Measurements from ENCODE around the gene TASOR2. TPM values are rescaled to one million over a fixed set of nuclear protein-coding genes. Genes with fewer than 3 reads are reported as not detected.

Gene TASOR2
- total RNA-seq, 6 experiments from 2014 or later = 59.9 to 72.2 (median 62.1) TPM

GRCh38 chr10:5656737-5657579, 27.7 kb upstream of the TASOR2 start:
- Mint-ChIP-seq H3K4me3 (no peak overlapping the region), H3K36me3 (ENCODE audit: low read depth) (no peaks in the 10 kb centered on the region), H3K27ac (no peak overlapping the region), H3K4me1 (ENCODE audit: low read depth) (peaks cover 16% of the 10 kb centered on the region), H3K9me3 (no peaks in the 10 kb centered on the region), H3K27me3 (ENCODE audit: insufficient read depth) (no peaks in the 10 kb centered on the region)
- TF ChIP-seq, protein P1, sequence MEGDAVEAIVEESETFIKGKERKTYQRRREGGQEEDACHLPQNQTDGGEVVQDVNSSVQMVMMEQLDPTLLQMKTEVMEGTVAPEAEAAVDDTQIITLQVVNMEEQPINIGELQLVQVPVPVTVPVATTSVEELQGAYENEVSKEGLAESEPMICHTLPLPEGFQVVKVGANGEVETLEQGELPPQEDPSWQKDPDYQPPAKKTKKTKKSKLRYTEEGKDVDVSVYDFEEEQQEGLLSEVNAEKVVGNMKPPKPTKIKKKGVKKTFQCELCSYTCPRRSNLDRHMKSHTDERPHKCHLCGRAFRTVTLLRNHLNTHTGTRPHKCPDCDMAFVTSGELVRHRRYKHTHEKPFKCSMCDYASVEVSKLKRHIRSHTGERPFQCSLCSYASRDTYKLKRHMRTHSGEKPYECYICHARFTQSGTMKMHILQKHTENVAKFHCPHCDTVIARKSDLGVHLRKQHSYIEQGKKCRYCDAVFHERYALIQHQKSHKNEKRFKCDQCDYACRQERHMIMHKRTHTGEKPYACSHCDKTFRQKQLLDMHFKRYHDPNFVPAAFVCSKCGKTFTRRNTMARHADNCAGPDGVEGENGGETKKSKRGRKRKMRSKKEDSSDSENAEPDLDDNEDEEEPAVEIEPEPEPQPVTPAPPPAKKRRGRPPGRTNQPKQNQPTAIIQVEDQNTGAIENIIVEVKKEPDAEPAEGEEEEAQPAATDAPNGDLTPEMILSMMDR (IDR thresholded peaks at IDR 0.05) = no peak
- no peak for DNase-seq

GRCh38 chr10:5658871-5659618, 25.6 kb upstream of the TASOR2 start:
- TF ChIP-seq, protein P1 (IDR thresholded peaks at IDR 0.05) = no peak
- Mint-ChIP-seq H3K27ac (no peak overlapping the region), H3K4me3 (no peak overlapping the region), H3K9me3 (no peaks in the 10 kb centered on the region), H3K4me1 (ENCODE audit: low read depth) (peaks cover 21% of the 10 kb centered on the region), H3K27me3 (ENCODE audit: insufficient read depth) (no peaks in the 10 kb centered on the region), H3K36me3 (ENCODE audit: low read depth) (no peaks in the 10 kb centered on the region)
- DNase-seq = no peak

GRCh38 chr10:5659702-5660528, 24.7 kb upstream of the TASOR2 start:
- Mint-ChIP-seq H3K27ac (peak overlapping the region; percentile 40; the same call in 1 of the 2 replicates), H3K9me3 (no peaks in the 10 kb centered on the region), H3K4me3 (no peak overlapping the region), H3K4me1 (ENCODE audit: low read depth) (peaks cover 27% of the 10 kb centered on the region), H3K27me3 (ENCODE audit: insufficient read depth) (no peaks in the 10 kb centered on the region), H3K36me3 (ENCODE audit: low read depth) (no peaks in the 10 kb centered on the region)
- TF ChIP-seq, protein P1 (IDR thresholded peaks at IDR 0.05) = no peak
- peak; percentile 54 for DNase-seq

DNA sequence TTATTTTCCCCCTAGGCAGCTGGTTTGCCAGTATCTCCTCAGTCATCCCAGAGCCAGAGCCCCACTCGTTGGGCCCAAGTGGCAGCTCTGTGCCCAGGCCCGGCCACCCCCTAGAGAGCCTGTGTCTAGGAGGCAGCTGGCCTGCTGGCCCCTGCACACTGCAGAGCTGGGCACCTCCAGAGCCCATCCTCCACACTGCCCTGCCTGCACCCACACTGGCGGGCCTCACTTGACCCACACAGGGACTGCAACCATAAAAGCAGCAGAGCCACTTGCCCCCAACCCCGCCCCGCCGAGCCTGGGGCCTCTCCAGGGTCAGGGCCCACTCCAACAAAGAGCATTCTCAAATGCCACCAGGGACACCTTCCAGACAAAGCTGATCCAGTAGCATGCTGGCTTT, 23.6 kb upstream of the TASOR2 start:
- Mint-ChIP-seq H3K27ac (no peak overlapping the region), H3K9me3 (no peaks in the 10 kb centered on the region), H3K36me3 (ENCODE audit: low read depth) (no peaks in the 10 kb centered on the region), H3K4me3 (no peak overlapping the region), H3K4me1 (ENCODE audit: low read depth) (peaks cover 37% of the 10 kb centered on the region), H3K27me3 (ENCODE audit: insufficient read depth) (peaks cover 2% of the 10 kb centered on the region)
- TF ChIP-seq, protein P1 (IDR thresholded peaks at IDR 0.05) = no peak
- no peak for DNase-seq
